ENCODE measurements around the gene MSLN. TPM values are rescaled to one million over a fixed set of nuclear protein-coding genes. Genes with fewer than 3 reads are reported as not detected.

The MSLN gene
- total and polyA plus RNA-seq, 2 experiments from 2014 or later = 0.10 TPM; not detected in 1

DNA sequence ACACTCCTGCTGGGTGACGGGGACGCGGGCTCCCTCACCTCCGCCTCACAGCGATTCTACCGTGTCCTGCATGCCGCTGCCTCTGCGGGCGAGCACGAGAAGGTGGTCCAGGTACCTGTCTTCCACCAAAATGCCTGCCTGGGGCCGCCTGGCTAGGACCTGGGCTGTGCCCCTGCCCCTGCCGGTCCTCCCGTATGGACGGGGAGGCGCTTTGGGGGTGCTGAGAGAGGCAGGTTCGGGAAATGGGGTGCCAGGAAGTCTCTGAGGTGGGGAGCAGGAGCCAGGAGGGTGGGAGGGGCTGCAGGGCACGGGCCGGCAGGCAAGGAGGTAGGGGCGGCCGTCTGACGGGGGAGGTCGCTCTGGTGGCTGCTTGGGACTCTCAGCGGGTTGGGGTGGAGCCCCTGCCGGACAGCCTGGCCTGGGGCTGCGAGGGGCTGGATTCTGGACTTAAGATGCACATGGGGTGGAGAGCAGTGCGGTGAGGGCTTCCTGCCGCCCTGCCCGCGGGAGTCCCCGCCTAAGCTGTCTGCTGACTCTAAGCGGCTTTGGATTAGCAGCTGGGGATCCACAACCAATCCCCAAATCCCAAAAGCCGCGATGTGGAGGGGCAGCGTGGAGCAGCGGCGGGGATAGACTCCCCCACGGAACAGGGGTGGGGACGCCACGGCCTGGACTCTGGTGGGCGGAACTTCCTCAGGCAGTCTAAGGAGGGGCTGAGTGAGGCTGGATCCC is 33.7 kb downstream of the MSLN start:
- no peak for DNase-seq (ENCODE audit: low spot score)
- peaks cover 12% of the 10 kb centered on the region for H4K20me1 ChIP-seq (replicated peaks; ENCODE audit: insufficient read depth)
- no peaks in the 10 kb centered on the region; the same call in 1 of the 2 replicates for H3K36me3 ChIP-seq (ENCODE audit: insufficient read depth)
- no peaks in the 10 kb centered on the region for H3K4me1 Mint-ChIP-seq
- peaks cover 17% of the 10 kb centered on the region for H3K27me3 Mint-ChIP-seq (ENCODE audit: insufficient read depth, low read depth, poor library complexity)
- no peak overlapping the region for H3K4me3 Mint-ChIP-seq
- H3K36me3 Mint-ChIP-seq (ENCODE audit: low read depth) = peaks cover 38% of the 10 kb centered on the region
- no peak overlapping the region for H3K27ac ChIP-seq (ENCODE audit: low read depth)
- ATAC-seq = no peak
- H3K4me3 ChIP-seq = no peak overlapping the region
- H3K9me3 Mint-ChIP-seq = no peaks in the 10 kb centered on the region; the same call in 2 of the 3 replicates
- H3F3A ChIP-seq (replicated peaks; ENCODE audit: low read depth) = no peaks in the 10 kb centered on the region
- H3K4me1 ChIP-seq (ENCODE audit: insufficient read depth) = no peaks in the 10 kb centered on the region
- H3K79me2 ChIP-seq (replicated peaks; ENCODE audit: insufficient read depth) = peaks cover 8% of the 10 kb centered on the region; the same call in 1 of the 2 replicates
- no peaks in the 10 kb centered on the region for H3K27me3 ChIP-seq (ENCODE audit: insufficient read depth)
- no peak overlapping the region for H3K4me2 ChIP-seq
- no peak overlapping the region for H3K27ac Mint-ChIP-seq
- no peak for TF ChIP-seq NANOG (IDR thresholded peaks at IDR 0.05; ENCODE audit: borderline replicate concordance)
- TF ChIP-seq, protein P1, sequence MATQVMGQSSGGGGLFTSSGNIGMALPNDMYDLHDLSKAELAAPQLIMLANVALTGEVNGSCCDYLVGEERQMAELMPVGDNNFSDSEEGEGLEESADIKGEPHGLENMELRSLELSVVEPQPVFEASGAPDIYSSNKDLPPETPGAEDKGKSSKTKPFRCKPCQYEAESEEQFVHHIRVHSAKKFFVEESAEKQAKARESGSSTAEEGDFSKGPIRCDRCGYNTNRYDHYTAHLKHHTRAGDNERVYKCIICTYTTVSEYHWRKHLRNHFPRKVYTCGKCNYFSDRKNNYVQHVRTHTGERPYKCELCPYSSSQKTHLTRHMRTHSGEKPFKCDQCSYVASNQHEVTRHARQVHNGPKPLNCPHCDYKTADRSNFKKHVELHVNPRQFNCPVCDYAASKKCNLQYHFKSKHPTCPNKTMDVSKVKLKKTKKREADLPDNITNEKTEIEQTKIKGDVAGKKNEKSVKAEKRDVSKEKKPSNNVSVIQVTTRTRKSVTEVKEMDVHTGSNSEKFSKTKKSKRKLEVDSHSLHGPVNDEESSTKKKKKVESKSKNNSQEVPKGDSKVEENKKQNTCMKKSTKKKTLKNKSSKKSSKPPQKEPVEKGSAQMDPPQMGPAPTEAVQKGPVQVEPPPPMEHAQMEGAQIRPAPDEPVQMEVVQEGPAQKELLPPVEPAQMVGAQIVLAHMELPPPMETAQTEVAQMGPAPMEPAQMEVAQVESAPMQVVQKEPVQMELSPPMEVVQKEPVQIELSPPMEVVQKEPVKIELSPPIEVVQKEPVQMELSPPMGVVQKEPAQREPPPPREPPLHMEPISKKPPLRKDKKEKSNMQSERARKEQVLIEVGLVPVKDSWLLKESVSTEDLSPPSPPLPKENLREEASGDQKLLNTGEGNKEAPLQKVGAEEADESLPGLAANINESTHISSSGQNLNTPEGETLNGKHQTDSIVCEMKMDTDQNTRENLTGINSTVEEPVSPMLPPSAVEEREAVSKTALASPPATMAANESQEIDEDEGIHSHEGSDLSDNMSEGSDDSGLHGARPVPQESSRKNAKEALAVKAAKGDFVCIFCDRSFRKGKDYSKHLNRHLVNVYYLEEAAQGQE (IDR thresholded peaks at IDR 0.05; ENCODE audit: unreplicated experiment) = no peak
- no peak for TF ChIP-seq EZH2 (IDR thresholded peaks at IDR 0.05; ENCODE audit: low read depth, unreplicated experiment)
- TF ChIP-seq CREB1 (CRISPR knock-in tag; IDR thresholded peaks at IDR 0.05; ENCODE audit: low read depth) = no peak
- no peak for TF ChIP-seq ZNF331 (CRISPR knock-in tag; IDR thresholded peaks at IDR 0.05; ENCODE audit: low read depth)
- no peak for TF ChIP-seq ZNF114 (CRISPR knock-in tag; IDR thresholded peaks at IDR 0.05)
- no peak for TF ChIP-seq STAT1 (IDR thresholded peaks at IDR 0.05; ENCODE audit: unreplicated experiment)
- no peak for TF ChIP-seq POLR2AphosphoS5 (IDR thresholded peaks at IDR 0.05; ENCODE audit: low read depth)
- TF ChIP-seq EZH2phosphoT487 (IDR thresholded peaks at IDR 0.05; ENCODE audit: unreplicated experiment) = no peak
- TF ChIP-seq, protein P2, sequence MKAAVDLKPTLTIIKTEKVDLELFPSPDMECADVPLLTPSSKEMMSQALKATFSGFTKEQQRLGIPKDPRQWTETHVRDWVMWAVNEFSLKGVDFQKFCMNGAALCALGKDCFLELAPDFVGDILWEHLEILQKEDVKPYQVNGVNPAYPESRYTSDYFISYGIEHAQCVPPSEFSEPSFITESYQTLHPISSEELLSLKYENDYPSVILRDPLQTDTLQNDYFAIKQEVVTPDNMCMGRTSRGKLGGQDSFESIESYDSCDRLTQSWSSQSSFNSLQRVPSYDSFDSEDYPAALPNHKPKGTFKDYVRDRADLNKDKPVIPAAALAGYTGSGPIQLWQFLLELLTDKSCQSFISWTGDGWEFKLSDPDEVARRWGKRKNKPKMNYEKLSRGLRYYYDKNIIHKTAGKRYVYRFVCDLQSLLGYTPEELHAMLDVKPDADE (IDR thresholded peaks at IDR 0.05) = no peak
- no peak for TF ChIP-seq ZNF462 (CRISPR knock-in tag; IDR thresholded peaks at IDR 0.05)
- TF ChIP-seq, protein P3, sequence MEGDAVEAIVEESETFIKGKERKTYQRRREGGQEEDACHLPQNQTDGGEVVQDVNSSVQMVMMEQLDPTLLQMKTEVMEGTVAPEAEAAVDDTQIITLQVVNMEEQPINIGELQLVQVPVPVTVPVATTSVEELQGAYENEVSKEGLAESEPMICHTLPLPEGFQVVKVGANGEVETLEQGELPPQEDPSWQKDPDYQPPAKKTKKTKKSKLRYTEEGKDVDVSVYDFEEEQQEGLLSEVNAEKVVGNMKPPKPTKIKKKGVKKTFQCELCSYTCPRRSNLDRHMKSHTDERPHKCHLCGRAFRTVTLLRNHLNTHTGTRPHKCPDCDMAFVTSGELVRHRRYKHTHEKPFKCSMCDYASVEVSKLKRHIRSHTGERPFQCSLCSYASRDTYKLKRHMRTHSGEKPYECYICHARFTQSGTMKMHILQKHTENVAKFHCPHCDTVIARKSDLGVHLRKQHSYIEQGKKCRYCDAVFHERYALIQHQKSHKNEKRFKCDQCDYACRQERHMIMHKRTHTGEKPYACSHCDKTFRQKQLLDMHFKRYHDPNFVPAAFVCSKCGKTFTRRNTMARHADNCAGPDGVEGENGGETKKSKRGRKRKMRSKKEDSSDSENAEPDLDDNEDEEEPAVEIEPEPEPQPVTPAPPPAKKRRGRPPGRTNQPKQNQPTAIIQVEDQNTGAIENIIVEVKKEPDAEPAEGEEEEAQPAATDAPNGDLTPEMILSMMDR (conservative IDR thresholded peaks at IDR 0.05; ENCODE audit: low read depth in 2 of 2) = no peak
- no peak for TF ChIP-seq JUNB (IDR thresholded peaks at IDR 0.05; ENCODE audit: unreplicated experiment)
- H3K9me2 ChIP-seq (ENCODE audit: insufficient read depth) = no peaks in the 10 kb centered on the region
- no peak overlapping the region for H2AFZ ChIP-seq
